Measurements from ENCODE around the gene NUP88.

Gene NUP88

DNA sequence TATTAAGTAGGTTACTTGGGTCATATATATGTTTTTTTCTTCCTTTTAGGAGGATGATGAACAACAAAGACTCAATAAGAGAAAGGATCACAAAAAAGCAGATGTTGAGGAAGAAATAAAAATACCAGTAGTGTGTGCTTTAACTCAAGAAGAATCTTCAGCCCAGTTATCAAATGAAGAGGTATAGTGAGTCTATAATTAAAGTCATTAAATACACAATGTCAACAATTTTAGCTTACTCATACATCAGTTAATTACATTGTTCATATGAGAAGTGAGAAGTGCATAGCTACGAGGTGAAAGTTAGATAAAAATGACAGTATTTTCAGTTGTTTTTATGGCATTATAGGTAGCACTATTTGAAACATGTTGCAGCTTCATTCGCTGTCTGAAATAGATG, 65.2 kb downstream of the NUP88 start:
- no peak for DNase-seq

GRCh38 chr17:5352681-5353289, 66.7 kb downstream of the NUP88 start:
- no peak for DNase-seq

DNA sequence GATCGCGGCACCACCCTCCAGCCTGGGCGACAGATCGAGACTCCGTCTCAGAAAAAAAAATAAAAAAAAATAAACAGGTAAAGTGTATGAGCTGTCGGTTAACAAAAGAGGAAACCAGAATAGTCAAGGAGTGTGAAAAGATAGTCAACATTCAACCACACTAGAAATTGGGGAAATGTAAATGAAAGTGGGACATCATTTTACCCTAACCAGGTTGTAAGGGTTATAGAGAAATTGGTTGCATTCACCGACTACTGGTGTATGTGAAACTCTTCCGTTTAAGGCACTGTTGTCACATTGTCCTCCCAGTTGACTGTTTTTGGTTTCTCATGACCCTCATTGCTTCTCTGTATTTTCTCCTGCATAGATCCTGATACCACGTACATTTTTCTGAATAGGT, 74.5 kb downstream of the NUP88 start:
- no peak for DNase-seq

Data from right forelimb (tissue), 1 donor.